ENCODE data around the gene HLF.

HLF gene

DNA sequence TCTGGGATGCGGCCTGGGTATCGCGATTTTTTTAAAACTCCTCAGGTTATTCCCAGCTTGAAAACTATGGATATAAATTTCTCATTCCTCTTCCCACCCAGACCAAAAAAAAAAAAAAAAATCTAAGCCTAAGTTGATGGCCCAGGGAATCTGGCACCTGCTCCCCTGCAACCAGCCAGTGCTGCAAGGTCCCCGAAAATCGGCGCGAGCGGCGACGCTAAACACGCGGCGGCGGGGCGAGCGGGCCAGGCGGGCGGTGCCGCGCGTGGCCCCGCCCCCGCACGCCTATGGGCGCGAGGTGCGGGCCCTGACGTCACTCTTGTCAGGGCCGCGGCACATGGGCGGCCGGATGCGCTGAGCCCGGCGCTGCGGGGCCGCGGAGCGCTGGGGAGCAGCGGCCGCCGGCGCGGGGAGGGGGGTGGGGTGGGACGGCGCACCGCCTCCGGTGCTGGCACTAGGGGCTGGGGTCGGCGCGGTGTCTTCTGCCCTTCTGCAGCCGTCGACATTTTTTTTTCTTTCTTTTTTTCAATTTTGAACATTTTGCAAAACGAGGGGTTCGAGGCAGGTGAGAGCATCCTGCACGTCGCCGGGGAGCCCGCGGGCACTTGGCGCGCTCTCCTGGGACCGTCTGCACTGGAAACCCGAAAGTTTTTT, at the start of gene HLF:
TSS of gene HLF (plus strand) at position 316 of the 654 bp plus-strand sequence. CDS start 525 bp downstream, outside the sequence.
- FAIRE-seq: no peak

DNA sequence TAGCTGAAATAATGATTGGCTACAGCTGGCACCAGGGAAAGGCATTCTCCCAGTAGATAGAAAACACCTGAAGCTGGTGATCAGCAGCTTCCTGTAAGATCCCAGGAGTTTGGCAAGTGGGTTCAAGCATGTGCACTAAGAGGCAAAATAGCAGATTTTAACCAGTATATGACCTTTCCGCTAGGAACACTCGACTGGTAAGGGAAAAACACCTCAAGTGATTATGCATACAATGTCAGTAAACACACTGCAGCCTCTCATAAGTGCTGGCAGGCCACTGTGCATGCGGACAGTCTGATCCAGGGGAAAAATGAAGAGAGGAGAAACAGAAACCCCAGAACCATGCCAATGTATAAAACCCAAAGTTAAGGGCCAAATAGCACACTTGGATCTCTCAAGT, 49.0 kb upstream of the HLF start:
- FAIRE-seq: no peak

DNA sequence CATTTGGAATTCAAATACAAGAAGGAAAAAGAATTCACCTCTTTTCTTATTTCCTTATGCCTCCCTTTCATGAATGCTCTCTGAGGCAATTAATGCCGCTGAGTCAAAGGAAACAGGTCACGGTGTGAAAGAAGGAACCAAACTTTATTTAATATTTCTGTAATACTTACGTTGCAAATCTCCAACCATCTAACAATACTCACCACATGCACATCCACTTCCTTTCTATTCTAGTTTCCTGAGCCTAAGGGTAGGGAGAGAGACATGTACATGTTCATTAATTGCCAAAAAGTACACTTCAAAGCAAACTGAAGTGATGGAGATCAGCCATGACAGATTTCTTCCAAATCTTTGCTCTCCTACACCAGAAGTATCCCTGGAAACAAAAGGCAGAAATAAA, 47.9 kb upstream of the HLF start:
- FAIRE-seq: no peak

- FAIRE-seq: no peak
Observed at GRCh38 chr17:55219459-55219858, 45.3 kb upstream of the HLF start.

DNA sequence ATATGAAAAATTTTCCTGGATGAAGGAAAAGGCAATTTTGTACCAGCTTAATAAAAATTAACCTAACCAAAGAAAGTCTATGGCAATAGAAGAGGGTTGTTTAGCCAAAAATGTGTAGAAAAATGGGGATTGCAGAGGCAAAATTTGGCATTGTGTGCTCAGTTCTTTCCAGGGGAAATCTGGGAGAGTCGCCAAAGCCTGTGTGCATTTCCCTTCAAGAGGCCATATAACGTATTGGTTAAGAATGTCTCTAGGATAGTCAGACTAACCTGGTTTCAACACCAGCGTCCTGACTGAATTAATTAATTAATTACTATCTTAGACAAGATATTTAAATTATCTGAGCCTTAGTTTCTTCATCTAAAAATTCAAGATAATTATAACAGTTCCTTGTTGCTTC, 44.8 kb upstream of the HLF start:
- FAIRE-seq: no peak

DNA sequence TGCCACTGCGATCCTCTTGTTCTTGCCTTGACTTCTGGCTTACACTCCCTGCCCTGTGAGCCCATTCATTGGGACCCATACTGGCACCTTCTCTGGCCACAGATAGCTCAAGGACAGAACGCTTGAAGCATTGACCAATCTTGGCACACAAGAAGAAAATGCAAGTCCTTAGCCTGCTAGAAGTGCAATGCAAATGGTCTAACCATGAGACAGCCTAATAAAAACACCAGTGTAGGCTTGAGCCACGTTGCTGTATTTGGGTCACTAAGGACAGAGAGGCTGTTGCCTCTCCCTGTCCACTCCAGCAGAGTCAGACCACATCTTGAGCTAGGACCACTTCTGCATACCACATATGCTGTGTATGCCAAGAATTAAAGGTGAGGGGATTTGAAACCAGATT, 41.2 kb upstream of the HLF start:
- no peak for FAIRE-seq

DNA sequence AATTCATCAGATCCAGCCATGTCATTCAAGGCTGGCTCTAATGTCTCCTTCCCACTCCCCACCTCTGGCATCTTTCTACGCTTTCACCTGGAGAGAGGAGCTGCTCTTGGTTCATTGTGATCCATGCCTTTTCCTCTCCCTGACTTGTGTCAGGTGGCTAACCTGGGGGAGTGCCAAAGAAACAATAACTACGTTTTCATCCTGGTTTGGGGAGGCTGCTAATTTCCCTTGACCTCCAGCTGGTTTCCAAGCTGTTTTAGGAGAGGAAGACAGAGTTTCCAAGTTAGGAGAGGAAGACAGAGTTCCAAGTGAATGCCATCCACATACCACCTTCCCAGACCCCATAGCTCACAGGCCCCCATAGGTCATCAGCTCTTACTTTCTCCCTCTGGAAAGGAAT, 40.0 kb upstream of the HLF start:
- FAIRE-seq: no peak

DNA sequence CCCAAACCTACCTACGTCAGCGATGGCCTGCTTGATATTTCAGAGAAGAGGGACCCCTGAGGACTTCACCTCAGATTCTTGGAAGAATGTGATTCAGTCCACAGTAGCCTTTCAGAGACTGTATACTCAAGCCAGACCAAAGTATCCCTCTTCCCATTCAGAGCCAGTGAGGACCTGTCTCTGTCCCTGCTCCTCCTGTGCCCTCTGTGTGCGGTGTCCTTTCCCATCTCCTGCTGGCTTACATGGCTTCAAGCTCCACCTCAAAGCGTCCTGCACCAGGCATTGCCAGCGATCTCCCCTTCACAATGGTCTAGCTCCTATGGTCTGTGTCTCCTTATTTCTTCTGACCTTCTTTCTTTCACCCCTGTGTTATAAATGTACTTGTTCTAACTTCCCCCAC, 39.5 kb upstream of the HLF start:
- no peak for FAIRE-seq

DNA sequence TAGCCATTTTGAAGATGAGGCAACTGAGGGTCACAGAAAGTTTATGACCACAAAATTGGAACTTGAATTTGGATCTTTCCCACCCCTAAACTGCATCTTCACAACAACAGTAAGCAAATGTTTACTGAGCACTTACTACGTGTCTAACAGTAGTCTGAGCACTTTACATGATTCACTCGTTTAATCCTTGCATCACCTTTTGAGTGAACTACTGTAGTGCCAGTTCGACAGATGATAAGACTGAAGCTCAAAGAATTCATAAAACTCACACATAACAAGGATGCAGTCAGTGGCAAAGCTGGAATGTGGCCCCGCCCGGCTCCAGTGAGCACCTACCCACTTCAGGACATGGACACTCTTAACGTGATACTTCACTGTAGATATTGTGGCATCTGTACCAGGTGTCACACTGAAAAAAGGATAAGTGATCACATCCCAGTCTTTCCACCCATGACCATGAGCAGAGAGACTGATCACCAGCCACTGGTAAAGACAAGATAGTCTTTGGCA, 36.0 kb upstream of the HLF start:
- FAIRE-seq: no peak

DNA sequence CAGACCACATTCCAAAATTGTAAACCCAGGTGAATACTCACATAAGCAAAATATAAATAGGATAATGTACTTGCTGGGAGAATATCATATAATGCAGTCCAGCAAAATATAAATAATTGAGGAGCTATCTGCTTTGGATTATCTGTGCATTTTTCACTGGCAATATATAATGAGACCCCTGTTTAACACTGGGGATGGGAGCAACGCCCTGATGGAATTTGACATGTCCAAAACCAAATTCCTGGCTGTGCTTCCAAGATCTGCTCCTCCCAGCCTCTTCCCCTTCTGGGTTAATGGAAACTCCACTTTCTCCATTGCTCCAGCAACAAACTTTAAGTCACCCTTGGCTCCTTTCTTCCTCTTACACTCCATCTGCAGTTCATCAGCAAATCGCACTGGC, 35.5 kb upstream of the HLF start:
- FAIRE-seq: no peak

DNA sequence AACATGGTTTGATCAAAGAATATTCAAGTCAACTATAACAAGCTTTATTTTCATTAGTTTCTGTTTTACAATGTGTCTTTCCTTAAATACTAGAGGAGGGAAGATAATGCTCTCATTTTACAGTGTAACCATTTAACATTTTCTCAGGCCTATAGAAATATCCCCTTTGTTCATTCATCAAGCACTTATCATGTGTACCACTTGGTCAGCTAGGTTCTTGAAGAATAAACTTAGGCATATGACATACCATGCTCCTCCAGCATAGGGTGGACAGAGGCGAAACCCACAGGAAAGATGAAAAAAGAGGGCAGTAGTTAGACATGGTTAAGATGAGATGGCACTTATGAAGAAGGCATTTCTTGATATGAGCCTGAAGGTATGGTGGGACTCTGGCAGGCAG, 34.0 kb upstream of the HLF start:
- no peak for FAIRE-seq

GRCh38 chr17:55233840-55234239, 30.9 kb upstream of the HLF start:
- no peak for FAIRE-seq

GRCh38 chr17:55236316-55236715, 28.4 kb upstream of the HLF start:
- no peak for FAIRE-seq

DNA sequence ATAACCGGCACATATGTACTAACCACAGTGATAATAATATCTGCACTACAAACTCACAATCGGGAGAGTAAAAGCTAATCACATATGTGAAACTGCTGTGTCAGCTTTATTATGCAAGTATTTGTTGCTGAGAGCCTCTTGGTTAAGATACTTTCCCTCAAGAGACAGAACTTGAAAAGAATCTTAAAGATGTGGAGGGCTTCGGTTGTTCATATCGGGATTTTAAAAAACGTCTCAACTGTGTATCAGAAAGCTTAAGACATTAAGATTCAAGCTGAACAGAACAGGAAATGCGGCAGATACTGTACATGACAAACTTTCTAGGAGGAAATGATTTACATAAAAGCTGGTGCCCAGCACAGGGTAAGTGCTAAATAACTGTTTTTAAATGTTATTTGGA, 27.5 kb upstream of the HLF start:
- FAIRE-seq: no peak

- FAIRE-seq: no peak
Observed at GRCh38 chr17:55237841-55238178, 26.9 kb upstream of the HLF start.

DNA sequence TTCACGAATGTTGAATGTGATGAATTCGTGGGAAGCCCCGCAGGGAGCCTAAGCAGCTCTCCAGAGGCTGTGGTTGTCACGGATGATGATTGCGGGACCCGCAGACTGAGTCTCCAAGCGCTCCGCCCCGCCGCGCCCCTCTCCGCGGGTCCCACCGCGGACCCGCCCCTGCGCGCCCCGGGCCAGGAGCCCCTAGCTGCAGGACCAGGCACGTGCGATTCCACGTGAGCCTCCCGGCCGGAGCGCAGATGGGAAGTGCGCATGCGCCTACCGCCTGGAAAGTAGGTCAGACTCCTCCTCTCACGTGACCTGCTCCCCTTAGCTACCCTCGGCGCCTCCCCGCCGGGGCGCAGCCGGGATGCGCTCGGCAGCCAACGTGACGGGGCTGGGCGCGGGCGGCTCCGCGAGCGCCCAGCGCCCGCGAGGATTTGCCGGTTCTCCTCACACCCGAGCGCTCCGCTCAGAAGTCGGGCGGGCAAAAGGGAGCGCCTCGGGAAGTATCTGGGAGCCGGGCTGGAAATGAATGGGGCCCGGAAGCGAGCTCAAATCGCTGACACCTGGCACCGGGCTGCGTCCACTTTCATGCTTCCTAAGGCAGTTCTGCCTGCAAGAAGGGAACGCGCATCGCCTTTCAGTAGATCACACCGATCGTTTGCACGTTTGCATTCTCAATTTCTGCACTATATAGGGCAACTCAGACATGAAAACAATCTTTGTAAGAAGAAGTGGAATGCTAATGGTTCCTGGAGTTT, 26.4 kb upstream of the HLF start:
- FAIRE-seq: no peak

DNA sequence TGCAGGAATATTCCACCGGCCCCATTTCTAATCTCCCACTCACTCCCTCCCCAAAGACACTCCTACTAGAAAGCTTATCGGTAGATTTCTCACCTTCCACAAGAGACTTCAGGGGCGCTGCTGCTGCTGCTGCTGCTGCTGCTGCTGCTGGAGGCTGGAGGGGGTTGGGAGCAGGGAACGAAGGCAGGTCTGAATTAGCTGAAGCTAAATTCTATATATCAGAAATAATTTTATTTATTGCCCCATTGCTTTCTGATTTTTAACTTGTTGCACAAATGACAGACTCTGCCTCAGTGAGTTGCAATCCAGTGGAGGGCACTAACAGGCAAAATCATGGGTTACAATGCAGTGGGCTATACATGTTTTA, 25.8 kb upstream of the HLF start:
- FAIRE-seq: no peak

- FAIRE-seq: no peak
Observed at GRCh38 chr17:55241097-55241496, 23.7 kb upstream of the HLF start.

GRCh38 chr17:55242476-55242875, 22.3 kb upstream of the HLF start:
- FAIRE-seq: no peak

DNA sequence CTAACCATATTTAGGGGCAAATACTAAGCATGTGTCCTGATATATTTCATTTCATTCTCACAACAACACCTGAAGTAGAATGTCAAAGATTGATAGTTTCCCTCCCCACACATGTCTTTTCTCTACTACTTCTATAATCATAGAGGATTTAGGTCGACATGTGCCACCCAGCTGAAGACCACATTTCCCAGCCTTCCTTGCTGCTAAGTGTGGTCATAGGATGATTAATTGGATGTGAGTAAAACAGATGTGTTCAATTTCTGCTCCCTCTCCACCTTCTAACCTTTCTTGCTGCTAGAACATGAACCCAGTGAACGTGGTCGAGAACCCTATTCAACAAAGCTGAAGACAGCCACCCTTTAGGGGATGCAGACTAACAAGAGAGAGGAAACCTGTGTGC, 18.8 kb upstream of the HLF start:
- no peak for FAIRE-seq

GRCh38 chr17:55246583-55246982, 18.2 kb upstream of the HLF start:
- FAIRE-seq: no peak

- FAIRE-seq: no peak
Observed at GRCh38 chr17:55248077-55248476, 16.7 kb upstream of the HLF start.

DNA sequence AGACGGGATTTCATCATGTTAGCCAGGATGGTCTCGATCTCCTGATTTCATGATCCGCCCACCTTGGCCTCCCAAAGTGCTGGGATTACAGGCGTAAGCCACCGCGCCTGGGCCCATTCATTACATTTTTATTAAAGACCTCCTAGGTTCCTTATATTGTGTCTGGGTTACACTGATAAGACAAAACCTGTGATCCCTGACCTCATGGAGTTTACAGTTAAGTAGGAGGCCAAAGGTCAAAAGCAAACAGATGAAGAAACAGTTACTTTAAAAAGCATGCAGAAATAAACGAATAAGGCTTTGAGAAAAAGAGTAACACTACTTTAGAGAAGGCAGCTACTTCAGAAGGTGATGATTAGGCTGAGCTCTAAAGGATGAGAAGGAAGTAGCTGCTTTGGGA, 14.9 kb upstream of the HLF start:
- FAIRE-seq: no peak

DNA sequence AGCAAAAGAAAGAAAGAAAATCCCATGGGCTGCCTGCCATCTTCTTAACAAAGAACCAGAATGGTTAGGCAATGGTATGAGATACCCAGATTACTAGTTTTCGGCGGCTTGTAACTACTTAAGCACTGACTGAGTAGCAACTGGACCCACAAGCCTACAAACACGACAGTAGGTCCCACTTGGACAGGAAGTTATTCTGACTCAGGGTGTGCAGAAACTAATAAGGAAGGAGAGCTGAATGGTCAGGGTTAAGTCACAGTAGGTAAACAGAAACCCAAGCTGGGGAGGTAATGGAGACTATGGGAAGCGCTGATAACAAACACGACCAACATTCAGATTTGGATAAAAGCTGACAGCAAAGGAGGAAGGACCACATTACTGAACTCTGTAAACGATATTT, 10.4 kb upstream of the HLF start:
- no peak for FAIRE-seq

Measured in colon (tissue), 2 donors.